Astrocyte (in vitro differentiated cells and primary cell): ENCODE data around the gene IGFBPL1. TPM values are rescaled to one million over a fixed set of nuclear protein-coding genes. Genes with fewer than 3 reads are reported as not detected.

ENCODE experiments used
- DNase-seq: peaks from one replicate; pipeline ENCODE4 v3.0.0-alpha.2; 2010; ENCODE audit warnings: low read depth
- FAIRE-seq: peaks from 2 replicates; lab custom pipeline; 2011; peaks lifted over from hg19 to GRCh38; lab: Jason Lieb, UNC
- H2AFZ ChIP-seq: 2 replicates; pipeline ENCODE4 v1.6.0; 2012; ENCODE audit warnings: low read depth, low read length, inconsistent platforms
- H3K27ac ChIP-seq: 2 replicates; pipeline ENCODE4 v1.5.1; 2011; ENCODE audit warnings: low read depth, low read length, inconsistent platforms
- H3K27me3 ChIP-seq: 2 replicates; pipeline ENCODE4 v1.6.0; 2011; ENCODE audit warnings: low read length, inconsistent platforms; ENCODE audit not compliant: insufficient read depth
- H3K36me3 ChIP-seq: 2 replicates; pipeline ENCODE4 v1.5.1; 2011; ENCODE audit warnings: low read length, inconsistent platforms; ENCODE audit not compliant: insufficient read depth
- H3K4me1 ChIP-seq: 2 replicates; pipeline ENCODE4 v1.5.1; 2011; ENCODE audit warnings: low read length, inconsistent platforms; ENCODE audit not compliant: insufficient read depth
- H3K4me2 ChIP-seq: 2 replicates; pipeline ENCODE4 v1.6.0; 2012; ENCODE audit warnings: low read length, inconsistent platforms
- H3K4me3 ChIP-seq: 2 replicates; pipeline ENCODE4 v1.5.1; 2011; ENCODE audit warnings: low read depth, mild to moderate bottlenecking, low read length, inconsistent platforms; ENCODE audit not compliant: insufficient read depth
- H3K79me2 ChIP-seq: 2 replicates; pipeline ENCODE4 v1.6.0; 2012; ENCODE audit warnings: mild to moderate bottlenecking, low read length, inconsistent platforms; ENCODE audit not compliant: insufficient read depth
- H3K9ac ChIP-seq: 2 replicates; pipeline ENCODE4 v1.6.0; 2012; ENCODE audit warnings: mild to moderate bottlenecking, low read length, inconsistent platforms
- H3K9me3 ChIP-seq: 2 replicates; pipeline ENCODE4 v1.5.1; 2012; ENCODE audit warnings: low read depth, mild to moderate bottlenecking, low read length, inconsistent platforms; ENCODE audit not compliant: insufficient read depth
- H4K20me1 ChIP-seq: 2 replicates; pipeline ENCODE4 v1.6.0; 2012; ENCODE audit warnings: low read length, inconsistent platforms; ENCODE audit not compliant: insufficient read depth
- H3K27ac Mint-ChIP-seq: one replicate; pipeline ENCODE4 v1.8.0; 2021; ENCODE audit warnings: mild to moderate bottlenecking, mixed read lengths; ENCODE audit not compliant: unreplicated experiment
- H3K27me3 Mint-ChIP-seq: one replicate; pipeline ENCODE4 v1.8.0; 2021; ENCODE audit warnings: low read depth, mixed read lengths; ENCODE audit not compliant: unreplicated experiment
- H3K36me3 Mint-ChIP-seq: one replicate; pipeline ENCODE4 v1.8.0; 2021; ENCODE audit warnings: low read depth, mixed read lengths; ENCODE audit not compliant: unreplicated experiment
- H3K4me1 Mint-ChIP-seq: one replicate; pipeline ENCODE4 v1.8.0; 2021; ENCODE audit warnings: low read depth, mixed read lengths; ENCODE audit not compliant: unreplicated experiment
- H3K4me3 Mint-ChIP-seq: one replicate; pipeline ENCODE4 v1.8.0; 2021; ENCODE audit warnings: mild to moderate bottlenecking, moderate library complexity, mixed read lengths; ENCODE audit not compliant: unreplicated experiment
- H3K9me3 Mint-ChIP-seq: one replicate; pipeline ENCODE4 v1.8.0; 2021; ENCODE audit warnings: mild to moderate bottlenecking, mixed read lengths; ENCODE audit not compliant: unreplicated experiment
- CTCF ChIP-seq: IDR thresholded peaks from 2 replicates; pipeline ENCODE4 v1.5.1; 2011; ENCODE audit warnings: low read depth, mild to moderate bottlenecking, inconsistent platforms, low read length, moderate library complexity; ENCODE audit not compliant: insufficient read depth
- EZH2 ChIP-seq: IDR thresholded peaks from 2 replicates; pipeline ENCODE4 v1.6.1; 2012; ENCODE audit warnings: mild to moderate bottlenecking, low read length, inconsistent platforms; ENCODE audit not compliant: insufficient read depth
- total RNA-seq: library from RNA; stranded (reverse); gene quantifications from 2 replicates; pipeline ENCODE4 v1.2.1, GENCODE V29; 2021

The IGFBPL1 gene
- total RNA-seq, 1 donor from 2014 or later = 11.0 TPM

DNA sequence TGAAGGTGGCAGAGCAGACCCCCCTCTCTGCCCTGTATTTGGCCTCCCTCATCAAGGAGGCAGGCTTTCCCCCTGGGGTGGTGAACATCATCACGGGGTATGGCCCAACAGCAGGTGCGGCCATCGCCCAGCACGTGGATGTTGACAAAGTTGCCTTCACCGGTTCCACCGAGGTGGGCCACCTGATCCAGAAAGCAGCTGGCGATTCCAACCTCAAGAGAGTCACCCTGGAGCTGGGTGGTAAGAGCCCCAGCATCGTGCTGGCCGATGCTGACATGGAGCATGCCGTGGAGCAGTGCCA, 27.9 kb downstream of the IGFBPL1 start:
- H3K4me3 ChIP-seq = no peak overlapping the region
- H3K9me3 ChIP-seq = no peaks in the 10 kb centered on the region
- H3K79me2 ChIP-seq = peaks cover 52% of the 10 kb centered on the region
- DNase-seq = no peak
- peaks cover 40% of the 10 kb centered on the region for H3K36me3 Mint-ChIP-seq
- no peaks in the 10 kb centered on the region for H3K27me3 ChIP-seq
- H3K36me3 ChIP-seq = peaks cover 24% of the 10 kb centered on the region
- no peak overlapping the region for H3K27ac Mint-ChIP-seq
- peaks cover 63% of the 10 kb centered on the region for H4K20me1 ChIP-seq
- no peak overlapping the region for H3K9ac ChIP-seq
- peaks cover 15% of the 10 kb centered on the region for H3K4me1 ChIP-seq
- no peaks in the 10 kb centered on the region for H3K27me3 Mint-ChIP-seq
- H3K4me2 ChIP-seq = no peak overlapping the region
- peaks cover 21% of the 10 kb centered on the region for H3K4me1 Mint-ChIP-seq
- no peak overlapping the region for H3K4me3 Mint-ChIP-seq
- no peak for FAIRE-seq
- H3K27ac ChIP-seq = no peak overlapping the region
- no peak overlapping the region for H2AFZ ChIP-seq
- TF ChIP-seq EZH2 (no peak), CTCF (no peak)
- no peaks in the 10 kb centered on the region for H3K9me3 Mint-ChIP-seq

DNA sequence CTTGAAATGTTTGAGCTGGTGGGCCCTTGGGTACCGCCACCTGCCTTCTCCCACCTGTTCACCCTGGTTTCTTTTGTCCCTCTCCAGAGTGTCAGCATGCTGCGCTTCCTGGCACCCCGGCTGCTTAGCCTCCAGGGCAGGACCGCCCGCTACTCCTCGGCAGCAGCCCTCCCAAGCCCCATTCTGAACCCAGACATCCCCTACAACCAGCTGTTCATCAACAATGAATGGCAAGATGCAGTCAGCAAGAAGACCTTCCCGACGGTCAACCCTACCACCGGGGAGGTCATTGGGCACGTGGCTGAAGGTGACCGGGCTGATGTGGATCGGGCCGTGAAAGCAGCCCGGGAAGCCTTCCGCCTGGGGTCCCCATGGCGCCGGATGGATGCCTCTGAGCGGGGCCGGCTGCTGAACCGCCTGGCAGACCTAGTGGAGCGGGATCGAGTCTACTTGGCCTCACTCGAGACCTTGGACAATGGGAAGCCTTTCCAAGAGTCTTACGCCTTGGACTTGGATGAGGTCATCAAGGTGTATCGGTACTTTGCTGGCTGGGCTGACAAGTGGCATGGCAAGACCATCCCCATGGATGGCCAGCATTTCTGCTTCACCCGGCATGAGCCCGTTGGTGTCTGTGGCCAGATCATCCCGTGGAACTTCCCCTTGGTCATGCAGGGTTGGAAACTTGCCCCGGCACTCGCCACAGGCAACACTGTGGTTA, 28.4 kb downstream of the IGFBPL1 start:
- Mint-ChIP-seq H3K27ac (no peak overlapping the region), H3K27me3 (no peaks in the 10 kb centered on the region), H3K4me3 (no peak overlapping the region), H3K4me1 (peaks cover 24% of the 10 kb centered on the region), H3K9me3 (no peaks in the 10 kb centered on the region), H3K36me3 (peaks cover 40% of the 10 kb centered on the region)
- FAIRE-seq (no peak), DNase-seq (no peak)
- Histone ChIP-seq H3K27me3 (no peaks in the 10 kb centered on the region), H3K9ac (no peak overlapping the region), H3K79me2 (peaks cover 52% of the 10 kb centered on the region), H3K36me3 (peaks cover 24% of the 10 kb centered on the region), H3K9me3 (no peaks in the 10 kb centered on the region), H2AFZ (no peak overlapping the region), H3K4me3 (no peak overlapping the region), H3K27ac (no peak overlapping the region), H3K4me2 (no peak overlapping the region), H4K20me1 (peaks cover 58% of the 10 kb centered on the region), H3K4me1 (peaks cover 15% of the 10 kb centered on the region)
- TF ChIP-seq CTCF (no peak), EZH2 (no peak)

DNA sequence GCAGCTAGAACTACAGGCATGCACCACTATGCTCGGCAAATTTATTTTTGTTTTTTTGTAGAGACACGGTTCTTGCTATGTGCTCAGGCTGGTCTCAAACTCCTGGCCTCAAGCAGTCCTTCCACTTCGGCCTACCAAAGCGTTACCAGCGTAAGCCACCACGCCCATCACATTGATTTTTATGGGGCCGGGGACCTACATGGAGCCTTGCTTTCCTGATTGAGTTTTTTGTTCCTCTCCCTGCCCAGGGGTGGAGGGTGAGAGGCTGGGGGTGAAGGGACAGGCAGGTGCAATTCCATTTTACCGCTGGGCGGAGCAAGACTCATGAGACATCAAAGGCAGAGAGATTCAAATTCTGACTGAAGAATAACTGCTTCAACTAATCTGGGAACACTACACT, 29.8 kb downstream of the IGFBPL1 start:
- Histone ChIP-seq H3K27me3 (no peaks in the 10 kb centered on the region), H3K79me2 (peaks cover 52% of the 10 kb centered on the region), H3K4me1 (peaks cover 15% of the 10 kb centered on the region), H4K20me1 (peaks cover 47% of the 10 kb centered on the region), H3K4me2 (peak overlapping the region; percentile 98), H2AFZ (no peak overlapping the region), H3K4me3 (no peak overlapping the region), H3K9ac (no peak overlapping the region), H3K36me3 (peaks cover 24% of the 10 kb centered on the region), H3K9me3 (no peaks in the 10 kb centered on the region), H3K27ac (no peak overlapping the region)
- TF ChIP-seq EZH2 (no peak), CTCF (no peak)
- Mint-ChIP-seq H3K27ac (peak overlapping the region; percentile 31), H3K4me3 (peak overlapping the region; percentile 93), H3K9me3 (no peaks in the 10 kb centered on the region), H3K4me1 (peaks cover 27% of the 10 kb centered on the region), H3K27me3 (no peaks in the 10 kb centered on the region), H3K36me3 (peaks cover 38% of the 10 kb centered on the region)
- FAIRE-seq (no peak), DNase-seq (no peak)
